ENCODE measurements around the gene TMEM116.
A peak's percentile ranks its signal among the peaks of the same experiment; 100 is the strongest.
"Not testable (repeated sequence)": the region's sequence is repeated elsewhere in the genome, so short reads cannot be mapped to it uniquely, and the experiment has no call there.

Gene TMEM116

DNA sequence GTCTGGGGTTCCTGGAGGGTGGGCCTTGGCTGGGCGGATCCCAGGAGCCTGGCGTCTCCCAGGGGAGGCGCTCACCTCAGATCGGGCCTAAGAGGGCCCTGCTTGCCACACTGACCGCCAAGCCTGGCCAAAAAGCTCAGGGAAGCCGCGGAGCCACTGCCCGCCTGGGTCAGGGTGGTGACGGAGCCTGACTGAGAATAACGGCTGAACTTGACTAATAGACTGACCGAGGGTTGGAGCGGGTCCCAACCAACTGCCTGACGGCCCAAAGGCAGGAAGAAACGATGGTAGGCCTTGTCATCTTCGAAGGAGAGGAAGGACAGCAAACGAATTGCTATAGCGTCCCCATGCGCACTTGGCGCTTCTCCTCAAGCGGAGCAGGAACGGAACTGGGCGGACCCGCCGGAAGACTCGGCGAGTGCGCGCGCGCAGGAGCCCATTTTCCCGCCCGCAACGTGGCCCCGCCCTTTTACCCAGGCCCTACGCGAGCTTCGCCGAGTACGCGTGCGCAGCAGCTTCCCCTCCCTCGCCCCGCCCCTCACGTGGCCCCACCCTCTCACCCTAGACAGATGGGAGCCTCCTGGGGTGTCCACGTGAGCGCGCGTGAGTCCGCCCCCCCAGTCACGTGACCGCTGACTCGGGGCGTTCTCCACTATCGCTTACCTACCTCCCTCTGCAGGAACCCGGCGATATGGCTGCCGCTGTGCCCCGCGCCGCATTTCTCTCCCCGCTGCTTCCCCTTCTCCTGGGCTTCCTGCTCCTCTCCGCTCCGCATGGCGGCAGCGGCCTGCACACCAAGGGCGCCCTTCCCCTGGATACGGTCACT lies at the start of gene TMEM116, which contains the start of gene ERP29:
TSS of gene TMEM116 (minus strand) at position 391 of the 826 bp plus-strand sequence. CDS start 7,895 bp downstream, outside the sequence.
TSS of gene ERP29 (plus strand) at position 652 of the 826 bp plus-strand sequence. CDS start at position 692, 40 bp downstream.
- DNase-seq = peak; percentile 88 to 100 (median 99)

DNA sequence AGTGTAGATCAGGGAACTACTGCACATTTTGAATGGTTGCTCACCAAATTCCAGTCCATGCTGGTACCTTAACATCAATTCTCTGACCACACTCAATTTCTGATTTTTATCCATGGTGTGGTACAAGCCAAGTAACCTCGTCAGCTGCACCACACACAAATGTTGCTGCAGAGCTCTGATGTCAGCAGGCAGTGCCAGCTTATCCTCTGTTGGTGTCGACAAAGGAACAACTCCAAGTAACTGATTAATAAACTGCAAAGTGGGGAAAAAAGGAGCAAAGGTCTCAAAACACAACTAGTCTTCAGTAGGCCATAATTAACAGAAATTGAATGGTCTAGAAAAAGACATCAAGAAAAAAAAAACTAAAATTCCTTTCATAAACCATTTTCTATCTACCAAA lies 48.2 kb upstream of the TMEM116 start:
- DNase-seq = no peak

DNA sequence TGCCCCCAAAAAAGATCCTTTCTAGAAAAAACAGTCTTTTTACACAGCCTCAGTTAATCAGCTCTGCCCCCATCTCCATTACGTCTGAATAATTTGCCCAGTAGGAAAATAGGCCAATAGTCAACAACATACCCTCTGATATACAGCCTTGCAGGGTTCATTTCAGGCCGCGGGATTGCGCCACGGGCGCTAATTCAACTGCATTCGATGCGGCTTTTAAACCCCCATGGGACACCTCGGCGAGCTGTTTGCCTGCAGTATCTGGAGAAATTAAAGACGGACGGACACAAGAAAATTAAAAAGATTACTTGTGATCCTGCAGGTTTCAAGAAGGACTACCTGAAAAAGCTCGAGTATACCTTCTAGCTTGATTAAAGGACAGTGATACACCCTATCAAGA lies 36.4 kb upstream of the TMEM116 start:
- DNase-seq = no peak

DNA sequence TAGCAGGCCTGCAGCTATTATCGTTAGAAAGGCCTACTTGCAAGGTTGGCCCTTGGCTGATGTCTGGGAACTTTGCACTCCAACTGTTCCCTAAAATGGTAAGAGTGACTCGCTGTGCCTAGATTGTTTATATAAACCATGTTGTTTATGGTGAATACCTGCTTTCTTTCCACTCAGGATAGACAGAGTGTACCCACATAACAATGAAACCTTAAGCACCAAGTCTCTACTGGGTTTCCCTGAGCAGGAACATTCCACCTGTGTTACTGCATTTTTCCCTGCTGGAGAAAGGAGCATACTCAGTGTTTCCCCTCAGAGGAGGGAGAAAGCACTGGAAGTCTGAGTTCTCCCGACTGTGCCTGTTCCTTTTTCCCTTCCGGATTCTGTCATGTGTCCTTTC lies 33.0 kb upstream of the TMEM116 start:
- no peak for DNase-seq

DNA sequence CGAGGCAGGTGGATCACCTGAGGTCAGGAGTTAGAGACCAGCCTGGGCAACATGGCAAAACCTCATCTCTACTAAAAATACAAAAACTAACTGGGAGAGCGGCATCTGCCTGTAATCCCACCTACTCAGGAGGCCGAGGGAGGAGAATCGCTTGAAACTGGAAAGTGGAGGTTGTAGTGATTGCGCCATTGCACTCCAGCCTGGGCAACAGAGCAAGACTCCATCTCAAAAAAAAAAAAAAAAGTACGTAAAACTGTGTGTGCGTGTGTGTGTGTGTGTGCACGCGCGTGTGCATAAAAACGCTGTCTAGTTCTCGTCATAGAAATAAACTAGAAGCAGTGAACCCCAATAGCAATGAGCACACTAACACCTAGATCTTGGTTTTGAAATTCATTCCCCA lies 23.6 kb upstream of the TMEM116 start:
- DNase-seq = not testable (repeated sequence)

DNA sequence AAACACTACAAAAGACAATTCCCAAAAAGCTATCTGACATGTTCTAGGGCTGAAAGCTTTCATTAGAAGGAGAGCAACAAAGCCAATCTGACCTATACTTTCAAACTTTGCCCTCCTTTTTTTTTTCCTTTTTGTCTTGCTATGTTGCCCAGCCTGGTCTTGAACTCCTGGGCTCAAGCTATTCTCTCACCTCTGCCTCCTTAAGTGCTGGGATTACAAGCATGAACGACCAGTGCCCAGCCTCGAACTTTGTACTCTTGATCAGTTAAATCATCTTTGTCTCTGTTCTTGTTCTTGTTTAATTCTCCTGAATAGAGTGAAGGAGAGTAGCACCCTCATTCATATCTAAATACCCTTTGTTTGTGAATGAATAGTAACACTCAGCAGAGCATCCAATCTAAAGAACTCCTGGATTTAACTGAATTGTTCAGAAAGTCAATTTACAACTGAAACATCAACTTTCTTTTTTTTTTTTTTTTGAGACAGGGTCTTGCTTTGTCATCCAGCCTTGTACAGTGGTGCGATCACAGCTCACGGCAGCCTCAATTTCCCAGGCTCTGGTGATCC lies 22.3 kb upstream of the TMEM116 start:
- no peak for DNase-seq

DNA sequence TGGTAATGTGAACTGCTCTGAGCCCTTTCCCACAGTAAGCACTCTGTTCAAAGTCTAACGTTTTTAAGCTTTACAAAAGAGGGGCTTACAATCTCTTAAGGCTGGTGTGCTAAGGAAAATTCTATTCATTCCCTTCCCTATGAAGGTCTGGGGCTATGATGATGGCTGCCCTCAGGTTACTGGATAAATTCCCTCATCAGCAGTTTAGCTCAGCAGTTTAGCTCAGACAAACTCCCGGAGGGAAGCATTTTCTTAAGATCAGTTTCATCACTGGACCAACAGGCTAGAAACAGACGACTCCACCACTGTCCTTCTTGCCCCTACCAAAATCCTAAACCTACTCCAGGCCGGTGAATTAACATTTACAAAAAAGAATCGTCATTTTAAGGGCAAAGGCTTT lies 19.3 kb upstream of the TMEM116 start:
- no peak for DNase-seq

DNA sequence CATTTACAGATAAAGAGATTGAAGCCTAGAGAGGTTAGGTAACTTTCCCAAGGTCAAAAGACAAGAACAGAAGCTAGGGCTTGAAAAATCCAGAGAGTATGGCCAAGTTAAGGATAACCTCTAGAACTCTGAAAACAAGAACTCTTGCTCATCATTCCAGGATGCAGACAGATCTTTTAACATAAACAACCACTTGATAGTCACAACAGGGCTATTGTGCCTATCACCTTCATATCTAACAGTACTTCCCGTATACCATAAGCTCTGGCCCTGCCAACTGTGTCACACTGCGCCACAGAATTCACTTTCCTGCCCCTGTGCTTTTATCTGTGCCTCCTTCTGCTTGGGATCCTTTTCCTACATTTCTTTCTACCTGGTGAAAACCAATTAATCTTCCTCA lies 18.5 kb upstream of the TMEM116 start:
- DNase-seq = no peak

DNA sequence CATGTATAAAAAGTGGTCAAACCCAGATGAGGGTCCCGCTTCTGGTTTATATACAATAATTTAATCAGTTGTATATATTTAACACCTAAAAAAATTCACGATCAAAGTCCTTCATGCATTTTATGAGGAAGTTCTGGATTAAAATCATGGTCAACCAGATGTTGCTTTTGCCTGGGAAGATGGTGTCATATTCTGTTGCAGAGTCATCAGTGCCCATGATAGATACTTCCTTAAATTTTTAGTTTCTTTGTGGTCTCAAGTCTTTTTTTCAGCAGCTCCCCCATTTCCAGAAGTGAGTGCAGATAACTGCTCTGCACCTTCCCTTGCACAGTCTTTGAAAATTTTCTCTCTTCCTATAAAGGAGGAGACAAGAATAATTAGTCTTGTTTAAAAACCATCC lies 16.3 kb upstream of the TMEM116 start:
- DNase-seq = no peak

DNA sequence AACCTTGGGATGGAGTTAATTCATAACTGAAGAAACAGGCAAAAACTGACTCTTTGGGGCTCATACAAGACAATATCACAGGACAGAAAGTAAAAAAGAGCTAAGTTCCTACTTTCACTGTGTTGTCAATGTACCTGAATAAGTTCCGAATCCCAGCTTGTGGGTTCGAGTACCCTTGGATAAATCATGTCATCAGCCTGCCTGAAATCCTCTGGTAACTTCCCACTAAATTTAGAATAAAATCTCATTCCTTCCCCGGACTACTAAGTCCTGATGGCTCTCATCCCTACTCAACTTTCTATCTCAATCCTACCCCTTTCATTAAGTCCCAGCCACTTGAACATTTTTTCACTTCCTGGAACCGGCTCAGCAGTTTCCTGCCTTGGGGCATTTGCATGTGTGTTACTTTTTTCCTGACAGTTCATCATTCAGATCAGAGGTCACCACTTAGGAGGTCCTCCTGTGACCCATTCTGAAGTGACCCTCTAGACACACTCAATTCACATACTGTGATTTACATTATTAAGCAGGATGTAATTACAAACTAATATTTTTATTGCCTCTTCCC lies 12.9 kb upstream of the TMEM116 start:
- no peak for DNase-seq

DNA sequence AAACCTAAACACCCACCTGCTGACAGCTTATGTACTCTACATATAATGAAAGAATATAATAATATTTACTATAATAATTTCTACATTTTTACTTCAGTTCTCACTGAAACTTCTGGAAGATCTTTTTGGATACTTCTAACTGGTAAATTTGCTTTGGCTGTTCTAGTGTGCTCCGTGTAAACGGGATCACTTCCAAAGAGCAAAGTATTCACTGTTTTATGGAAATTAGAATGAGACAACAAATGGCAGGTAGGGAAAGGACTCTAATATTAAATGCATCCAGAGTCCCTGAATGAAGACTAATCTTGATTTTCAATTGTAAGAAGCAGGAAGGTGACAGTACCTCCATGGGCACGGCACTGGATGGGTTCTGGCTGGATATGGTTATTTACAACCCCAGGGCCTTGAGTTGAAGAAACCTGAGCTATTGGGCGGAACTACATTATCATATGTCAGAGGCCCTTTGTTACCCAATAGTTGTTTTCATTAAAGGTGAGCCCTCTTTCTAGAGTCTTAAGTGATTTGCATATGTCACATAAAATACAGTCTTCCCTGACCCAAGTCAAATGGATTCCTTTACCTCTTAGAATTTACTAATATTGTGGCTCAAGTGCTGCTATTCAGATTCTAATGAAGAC lies 10.9 kb upstream of the TMEM116 start:
- DNase-seq = no peak

DNA sequence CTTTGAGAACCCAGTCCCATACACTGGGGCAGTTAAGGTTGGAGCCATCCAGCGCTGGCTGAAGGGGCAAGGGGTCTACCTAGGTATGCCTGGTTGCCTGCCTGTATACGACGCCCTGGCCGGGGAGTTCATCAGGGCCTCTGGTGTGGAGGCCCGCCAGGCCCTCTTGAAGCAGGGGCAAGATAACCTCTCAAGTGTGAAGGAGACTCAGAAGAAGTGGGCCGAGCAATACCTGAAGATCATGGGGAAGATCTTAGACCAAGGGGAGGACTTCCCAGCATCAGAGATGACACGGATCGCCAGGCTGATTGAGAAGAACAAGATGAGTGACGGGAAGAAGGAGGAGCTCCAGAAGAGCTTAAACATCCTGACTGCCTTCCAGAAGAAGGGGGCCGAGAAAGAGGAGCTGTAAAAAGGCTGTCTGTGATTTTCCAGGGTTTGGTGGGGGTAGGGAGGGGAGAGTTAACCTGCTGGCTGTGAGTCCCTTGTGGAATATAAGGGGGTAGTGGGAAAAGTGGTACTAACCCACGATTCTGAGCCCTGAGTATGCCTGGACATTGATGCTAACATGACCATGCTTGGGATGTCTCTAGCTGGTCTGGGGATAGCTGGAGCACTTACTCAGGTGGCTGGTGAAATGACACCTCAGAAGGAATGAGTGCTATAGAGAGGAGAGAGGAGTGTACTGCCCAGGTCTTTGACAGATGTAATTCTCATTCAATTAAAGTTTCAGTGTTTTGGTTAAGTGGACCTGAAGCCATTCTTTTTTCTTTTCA lies 9.5 kb upstream of the TMEM116 start:
- DNase-seq = no peak

DNA sequence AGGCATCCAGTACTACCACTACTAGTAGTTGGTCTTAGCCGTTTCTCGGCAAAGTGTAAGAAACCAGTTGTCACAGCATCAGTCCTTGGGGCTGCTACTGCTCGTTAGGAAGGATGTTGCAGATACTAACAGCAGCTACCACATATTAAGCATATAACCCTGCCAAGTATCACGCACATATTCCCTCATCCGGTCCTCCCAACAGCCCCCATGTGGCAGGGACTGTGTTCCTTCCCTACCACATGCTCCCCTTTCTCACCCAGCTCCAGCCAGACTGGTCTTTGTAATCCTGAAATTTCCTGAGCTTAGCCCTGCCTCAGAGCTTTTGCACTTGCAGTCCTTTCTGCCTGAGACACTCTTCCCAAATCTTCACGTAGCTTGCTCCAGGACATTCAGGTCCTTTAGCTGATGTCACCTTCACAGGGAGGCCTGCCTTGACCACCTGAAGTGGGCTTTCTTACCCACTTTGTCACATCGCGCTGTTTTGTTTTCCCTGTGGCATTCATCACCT lies 8.0 kb upstream of the TMEM116 start:
- no peak for DNase-seq

DNA sequence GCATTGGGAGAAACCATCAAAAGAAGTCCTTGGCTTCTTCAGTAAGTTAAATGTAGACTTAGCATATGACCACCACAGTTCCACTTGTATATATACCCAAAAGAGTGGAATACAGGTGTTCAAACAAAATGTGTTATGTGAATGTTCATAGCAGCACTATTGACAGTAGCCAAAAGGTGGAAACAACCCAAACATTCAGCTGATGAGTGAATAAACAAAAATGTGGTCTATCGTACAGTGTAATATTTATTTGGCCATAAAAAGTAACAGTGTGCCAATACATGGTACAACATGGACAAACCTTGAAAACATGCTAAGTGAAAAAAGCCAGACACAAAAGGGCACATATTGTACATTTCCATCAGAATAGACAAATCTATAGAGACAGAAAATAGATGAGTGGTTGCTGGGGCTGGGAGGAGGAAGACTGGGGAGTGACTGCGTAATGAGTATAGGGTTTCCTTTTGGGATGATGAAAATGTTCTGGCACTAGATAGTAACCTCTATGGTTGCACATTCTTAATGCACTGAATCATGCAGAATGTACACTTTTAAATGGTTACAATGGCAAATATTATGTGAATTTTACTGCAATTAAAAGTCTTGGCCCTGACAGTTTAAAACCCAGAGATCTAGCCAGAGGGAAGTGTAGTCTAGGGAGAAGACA lies 5.7 kb upstream of the TMEM116 start:
- no peak for DNase-seq

DNA sequence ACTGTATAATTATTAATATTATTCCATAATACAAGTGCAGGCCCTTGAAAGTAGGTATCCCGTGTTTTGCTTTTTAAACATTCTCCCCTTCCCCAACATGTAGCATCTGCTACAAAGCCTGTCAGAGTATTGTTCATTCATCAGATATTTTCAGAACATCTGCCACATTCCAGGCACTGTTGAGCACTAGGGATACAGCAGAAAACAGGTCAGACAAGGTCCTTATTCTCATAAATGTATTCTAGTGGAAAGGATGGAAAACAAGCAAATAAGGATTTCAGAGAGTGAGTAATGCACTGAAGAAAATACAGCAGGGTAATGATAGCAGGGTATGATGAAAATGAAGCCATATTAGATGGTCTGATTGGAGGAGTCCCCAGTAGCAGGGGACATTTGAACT lies 4.1 kb upstream of the TMEM116 start:
- DNase-seq = no peak

DNA sequence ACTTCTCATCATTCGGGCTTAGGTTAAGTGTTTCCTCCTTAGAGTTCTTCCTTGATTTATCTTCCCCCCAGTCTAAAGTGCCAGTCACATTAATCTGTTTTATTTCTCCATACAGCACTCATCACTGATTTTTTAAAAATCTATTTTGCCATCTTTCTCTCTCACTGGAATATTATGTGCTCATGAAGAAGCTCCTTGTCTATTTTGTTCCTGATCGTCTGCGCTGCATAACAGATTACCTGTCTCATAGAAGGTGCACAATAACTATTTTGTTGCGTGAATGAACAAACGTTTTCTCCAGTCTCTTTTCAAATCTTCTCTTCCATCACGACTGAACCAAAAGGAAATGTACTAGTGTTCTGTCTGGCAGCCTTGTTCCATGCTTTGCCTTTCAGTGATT lies 3.0 kb upstream of the TMEM116 start:
- no peak for DNase-seq

DNA sequence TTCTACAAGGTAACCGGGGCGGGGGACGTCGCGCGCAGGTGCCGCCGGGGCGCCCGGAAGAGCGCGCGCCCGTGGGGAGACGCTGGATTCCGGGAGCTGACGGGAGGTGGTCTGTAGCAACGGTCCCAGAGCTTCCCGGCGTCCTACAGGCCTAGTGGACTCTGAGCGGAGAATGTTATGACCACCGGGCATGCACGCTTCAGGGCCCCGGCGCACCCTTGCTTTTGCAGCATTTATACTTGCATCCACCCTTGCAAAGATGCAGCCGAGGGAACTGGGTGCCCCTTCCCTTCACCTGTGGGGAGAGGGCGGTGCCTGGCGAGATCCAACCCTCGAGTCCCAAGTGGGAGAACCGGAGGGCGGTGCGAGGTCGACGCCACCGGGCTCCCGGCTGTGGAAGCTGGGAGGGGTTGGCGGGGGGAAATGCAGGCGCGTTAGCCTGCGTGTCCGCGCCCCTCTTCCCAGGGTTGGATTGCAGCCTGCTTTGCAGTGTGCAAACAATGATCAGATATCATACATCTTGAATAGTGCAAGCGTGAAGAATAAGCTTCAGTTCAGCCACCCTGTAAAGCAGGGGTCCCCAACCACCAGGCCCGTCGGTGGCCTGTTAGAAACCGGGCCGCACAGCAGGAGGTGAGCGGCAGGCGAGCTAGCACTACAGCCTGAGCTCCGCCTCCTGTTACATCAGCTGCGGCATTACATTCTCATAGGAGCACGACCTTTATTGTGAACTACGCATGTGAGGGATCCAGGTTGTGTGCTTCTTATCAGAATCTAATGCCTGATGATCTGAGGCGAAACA lies 837 bp upstream of the TMEM116 start:
- DNase-seq = peak in 51 of 56 donors; percentile 16 to 83 (median 63)

DNA sequence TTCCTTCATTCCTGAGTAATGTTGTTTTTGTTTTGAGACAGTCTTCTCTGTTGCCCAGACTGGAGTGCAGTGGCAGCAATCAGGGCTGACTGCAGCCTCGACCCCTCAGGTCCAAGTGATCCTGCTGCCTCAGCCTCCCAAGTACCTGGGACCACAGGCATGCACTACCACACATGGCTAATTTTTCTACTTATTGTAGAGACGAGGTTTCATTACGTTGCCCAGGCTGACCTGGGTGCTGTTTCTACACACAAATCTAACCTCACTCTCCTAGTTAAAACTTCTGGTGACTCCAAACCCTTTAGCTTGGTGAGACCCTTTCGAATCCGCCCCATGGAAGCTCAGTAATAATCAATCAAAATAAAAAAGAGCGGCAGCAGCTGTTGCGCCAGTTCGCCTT lies 1.3 kb downstream of the TMEM116 start:
- DNase-seq = no peak
